Neuronal stem cell (in vitro differentiated cells): ENCODE results near the gene ZNF142. TPM values are rescaled to one million over a fixed set of nuclear protein-coding genes. Genes with fewer than 3 reads are reported as not detected.
A peak's percentile ranks its signal among the peaks of the same experiment; 100 is the strongest.

Experiments used
- DNase-seq: peaks from one replicate; pipeline ENCODE4 v3.0.0-alpha.2; 2013; ENCODE audit warnings: low spot score
- H2AFZ ChIP-seq: one replicate; pipeline ENCODE4 v1.6.1; 2013; ENCODE audit warnings: mild to moderate bottlenecking, low read length, inconsistent platforms
- H2AK5ac ChIP-seq: 2 replicates; pipeline ENCODE4 v1.6.1; 2013; ENCODE audit warnings: low read depth, mild to moderate bottlenecking, inconsistent platforms, low read length, moderate library complexity, mixed read lengths
- H2BK120ac ChIP-seq: 2 replicates; pipeline ENCODE4 v1.6.1; 2013; ENCODE audit warnings: low read depth, mild to moderate bottlenecking, inconsistent platforms, low read length, moderate library complexity, mixed read lengths
- H2BK12ac ChIP-seq: one replicate; pipeline ENCODE4 v1.6.1; 2013; ENCODE audit warnings: low read length, inconsistent platforms
- H2BK15ac ChIP-seq: 2 replicates; pipeline ENCODE4 v1.6.1; 2013; ENCODE audit warnings: mild to moderate bottlenecking, low read length, inconsistent platforms, mixed read lengths
- H2BK5ac ChIP-seq: one replicate; pipeline ENCODE4 v1.6.1; 2013; ENCODE audit warnings: inconsistent platforms, mild to moderate bottlenecking, low read length, moderate library complexity
- H3K14ac ChIP-seq: one replicate; pipeline ENCODE4 v1.6.1; 2013; ENCODE audit warnings: low read length, inconsistent platforms
- H3K18ac ChIP-seq: 2 replicates; pipeline ENCODE4 v1.6.1; 2013; ENCODE audit warnings: low read length, inconsistent platforms
- H3K23ac ChIP-seq: 2 replicates; pipeline ENCODE4 v1.6.1; 2013; ENCODE audit warnings: low read depth, mild to moderate bottlenecking, mixed read lengths, low read length, inconsistent platforms; ENCODE audit not compliant: poor library complexity
- H3K27ac ChIP-seq: replicated peaks from 3 replicates; pipeline ENCODE4 v1.5.1; 2013; ENCODE audit warnings: low read length, inconsistent platforms
- H3K27me3 ChIP-seq, 3 experiments: 2 replicates each; pipeline ENCODE4 v1.6.1; 2013; ENCODE audit warnings: low read length in 3 of 3, mild to moderate bottlenecking in 2 of 3, inconsistent platforms in 1 of 3, low read depth in 1 of 3, mixed read lengths in 1 of 3, moderate library complexity in 1 of 3; ENCODE audit not compliant: control insufficient read depth in 3 of 3, insufficient read depth in 3 of 3
- H3K36me3 ChIP-seq, 2 donors: replicated peaks in 1 of 2; 2 replicates each; pipeline ENCODE4 v1.6.1; 2013; ENCODE audit warnings: low read length in 2 of 2; ENCODE audit not compliant: control insufficient read depth in 2 of 2, insufficient read depth in 2 of 2
- H3K4ac ChIP-seq: 2 replicates; pipeline ENCODE4 v1.6.1; 2013; ENCODE audit warnings: inconsistent platforms, mild to moderate bottlenecking, low read length, moderate library complexity
- H3K4me1 ChIP-seq, 2 donors: 1 replicate in 1 of 2; 2 replicates in 1 of 2; pipeline ENCODE4 v1.6.1; 2013; ENCODE audit warnings: low read length in 2 of 2, low read depth in 1 of 2; ENCODE audit not compliant: control insufficient read depth in 2 of 2, insufficient read depth in 1 of 2
- H3K4me2 ChIP-seq: one replicate; pipeline ENCODE4 v1.6.1; 2013; ENCODE audit warnings: mild to moderate bottlenecking, low read length, inconsistent platforms; ENCODE audit not compliant: insufficient read depth, poor library complexity, severe bottlenecking
- H3K4me3 ChIP-seq, 2 donors: 2 replicates each; pipeline ENCODE4 v1.5.1; 2013; ENCODE audit warnings: low read length in 2 of 2, mild to moderate bottlenecking in 2 of 2, inconsistent platforms in 1 of 2, moderate library complexity in 1 of 2
- H3K79me1 ChIP-seq: one replicate; pipeline ENCODE4 v1.6.1; 2013; ENCODE audit warnings: low read depth, mild to moderate bottlenecking, inconsistent platforms, low read length, moderate library complexity
- H3K9ac ChIP-seq: one replicate; pipeline ENCODE4 v1.6.1; 2013; ENCODE audit warnings: mild to moderate bottlenecking, low read depth, low read length, inconsistent platforms; ENCODE audit not compliant: poor library complexity
- H3K9me3 ChIP-seq, 2 donors: replicated peaks in 1 of 2; 2 replicates each; pipeline versions ENCODE3 to v1.6.1; 2013; ENCODE audit warnings: low read length in 2 of 2, mild to moderate bottlenecking in 2 of 2, inconsistent platforms in 1 of 2, low read depth in 1 of 2, mixed read lengths in 1 of 2, moderate library complexity in 1 of 2; ENCODE audit not compliant: control insufficient read depth in 2 of 2, insufficient read depth in 1 of 2
- H4K8ac ChIP-seq: one replicate; pipeline ENCODE4 v1.6.1; 2013; ENCODE audit warnings: low read depth, mild to moderate bottlenecking, inconsistent platforms, low read length, moderate library complexity
- H4K91ac ChIP-seq: one replicate; pipeline ENCODE4 v1.6.1; 2013; ENCODE audit warnings: low read length, low read depth, mild to moderate bottlenecking, inconsistent platforms; ENCODE audit not compliant: poor library complexity
- WGBS, 2 donors: extraction: QIAGEN DNeasy Blood & Tissue Kit; methylation state at CpG; one replicate each; pipeline ENCODE4 v1.1.7; 2013; ENCODE audit warnings: missing lambda C conversion rate in 2 of 2, mixed read lengths in 1 of 2; ENCODE audit not compliant: insufficient read length in 2 of 2, insufficient replicate concordance in 1 of 2; ENCODE audit errors: extremely low coverage in 2 of 2; 5-methylcytosine and 5-hydroxymethylcytosine counted together
- small RNA-seq: library from polyadenylated mRNA; stranded (forward); fragments of <200 nt; extraction: miRNeasy Mini kit (QIAGEN cat#:217004); gene quantifications from one replicate; pipeline ENCODE3, GENCODE V24; 2013; ENCODE audit not compliant: insufficient read depth

Gene ZNF142

DNA sequence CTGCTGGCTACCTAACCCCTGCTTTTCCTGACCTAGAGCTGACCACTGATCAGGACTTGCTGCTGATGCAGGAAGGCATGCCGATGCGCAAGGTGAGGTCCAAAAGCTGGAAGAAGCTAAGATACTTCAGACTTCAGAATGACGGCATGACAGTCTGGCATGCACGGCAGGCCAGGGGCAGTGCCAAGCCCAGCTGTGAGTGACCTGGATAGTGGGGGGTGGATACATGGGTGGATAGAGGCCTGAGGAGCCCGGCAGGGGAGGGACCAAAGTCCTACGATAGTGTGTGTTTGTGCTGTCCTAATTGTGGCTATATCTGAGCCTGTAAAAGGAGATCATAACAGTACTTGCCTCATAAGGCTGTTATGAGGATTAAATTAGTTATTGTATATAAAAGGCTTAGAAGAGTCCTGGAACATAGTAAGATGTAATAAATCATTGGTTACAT is 43.5 kb downstream of the ZNF142 start:
- no CpG with 5 or more reads among the region's 6 CpGs for WGBS, 2 donors
- Histone ChIP-seq H2BK12ac (no peak overlapping the region), H2BK120ac (no peak overlapping the region), H3K36me3 (no peaks in the 10 kb centered on the region), H2AFZ (no peak overlapping the region), H2AK5ac (no peak overlapping the region), H3K4me2 (no peak overlapping the region), H3K9ac (no peak overlapping the region), H2BK15ac (no peak overlapping the region), H4K91ac (no peak overlapping the region), H3K79me1 (no peaks in the 10 kb centered on the region), H3K27me3 (no peaks in the 10 kb centered on the region), H3K9me3 (no peaks in the 10 kb centered on the region), H3K18ac (peak overlapping the region; percentile 70), H3K4me1 (no peaks in the 10 kb centered on the region), H3K14ac (no peak overlapping the region), H3K27ac (no peak overlapping the region), H3K4ac (no peak overlapping the region), H2BK5ac (no peak overlapping the region), H3K4me3 (no peak overlapping the region), H4K8ac (no peak overlapping the region), H3K23ac (no peak overlapping the region)
- no peak for DNase-seq

DNA sequence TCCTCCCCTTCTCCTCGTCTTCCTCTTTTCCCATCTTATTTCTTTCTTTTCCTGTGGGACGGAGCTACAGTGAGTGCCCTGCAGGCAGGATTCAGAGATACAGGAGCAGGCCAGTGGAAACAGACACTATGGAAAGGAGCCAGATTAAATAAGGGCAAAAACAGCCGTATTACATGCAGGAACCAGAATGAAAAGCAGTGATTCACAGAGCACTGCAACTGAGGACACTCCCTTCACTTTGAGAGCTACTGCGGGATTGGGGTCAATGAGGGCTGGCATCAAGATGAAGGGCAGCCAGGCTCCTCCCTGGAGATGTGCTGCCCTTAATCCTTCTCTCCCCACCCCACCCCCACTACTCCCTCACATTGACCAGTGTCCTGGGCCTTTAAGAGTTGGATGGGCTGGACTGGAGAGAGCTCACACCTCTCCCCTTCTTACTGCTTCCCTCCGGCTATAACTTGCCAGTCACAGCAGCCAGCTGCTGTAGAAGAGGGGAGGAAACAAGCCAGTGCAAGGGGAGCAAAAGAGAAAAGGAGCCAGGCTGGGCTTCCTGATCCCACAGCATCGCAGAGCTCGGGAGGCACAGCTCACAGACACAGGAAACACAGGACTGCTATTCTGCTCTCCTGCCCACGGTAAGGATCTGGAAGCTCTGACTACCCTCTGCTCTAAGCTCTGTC is 51.8 kb downstream of the ZNF142 start, which contains the start of gene PLCD4:
TSS of gene PLCD4 (plus strand) at position 464 of the 680 bp plus-strand sequence. CDS start 7,841 bp downstream, outside the sequence.
- no peak within 1 kb of the TSS for H3K27ac ChIP-seq
- H3K36me3 ChIP-seq = no peaks in the 10 kb centered on the region
- peak within 1 kb of the TSS in 1 of 2 donors; percentile 38 for H3K4me3 ChIP-seq

DNA sequence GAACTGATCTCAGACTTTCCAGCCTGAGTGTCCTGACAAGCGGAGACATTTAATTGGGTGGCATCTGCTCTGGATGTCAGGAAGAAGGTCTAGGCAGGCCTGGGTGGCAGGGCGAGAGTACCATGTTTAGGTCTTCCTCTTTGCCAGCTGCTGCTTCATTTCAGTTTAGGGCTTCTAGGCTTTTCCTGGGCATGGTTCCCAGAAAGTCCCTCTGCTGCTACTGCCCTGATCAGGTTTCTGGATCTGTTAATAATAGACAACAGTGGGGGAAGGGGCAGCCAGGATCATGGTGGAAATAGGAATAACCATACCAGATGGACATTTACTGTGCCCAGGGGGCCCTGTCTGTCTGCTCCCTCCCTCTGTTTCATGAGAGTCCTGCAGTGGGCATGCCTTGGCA is 54.0 kb downstream of the ZNF142 start:
- no peak overlapping the region for H3K14ac ChIP-seq
- no peak overlapping the region for H2BK5ac ChIP-seq
- no peak for DNase-seq
- no peak overlapping the region for H4K91ac ChIP-seq
- H3K79me1 ChIP-seq = no peaks in the 10 kb centered on the region
- H4K8ac ChIP-seq = no peak overlapping the region
- peak overlapping the region; percentile 33 for H2AFZ ChIP-seq
- no peak overlapping the region for H3K23ac ChIP-seq
- H2BK15ac ChIP-seq = no peak overlapping the region
- no peak overlapping the region for H3K4ac ChIP-seq
- no peak overlapping the region for H3K18ac ChIP-seq
- no peak overlapping the region for H3K27ac ChIP-seq
- H2AK5ac ChIP-seq = no peak overlapping the region
- H3K4me2 ChIP-seq = no peak overlapping the region
- no peaks in the 10 kb centered on the region for H3K9me3 ChIP-seq
- H3K4me1 ChIP-seq = peaks cover 0 to 4% of the 10 kb centered on the region in 2 donors
- H2BK12ac ChIP-seq = no peak overlapping the region
- H3K4me3 ChIP-seq = no peak overlapping the region
- no peak overlapping the region for H3K9ac ChIP-seq
- no peaks in the 10 kb centered on the region for H3K27me3 ChIP-seq
- H3K36me3 ChIP-seq = no peaks in the 10 kb centered on the region
- H2BK120ac ChIP-seq = no peak overlapping the region
- no CpG with 5 or more reads among the region's 2 CpGs for WGBS, 2 donors

More for the DNA sequence above, 51.8 kb downstream of the ZNF142 start, which contains the start of gene PLCD4:
- Histone ChIP-seq H3K9ac (no peak within 1 kb of the TSS), H2AFZ (peak within 1 kb of the TSS; percentile 82), H3K23ac (no peak within 1 kb of the TSS), H2AK5ac (no peak within 1 kb of the TSS), H3K27me3 (no peaks in the 10 kb centered on the region), H3K14ac (no peak within 1 kb of the TSS), H4K91ac (no peak within 1 kb of the TSS), H2BK5ac (no peak within 1 kb of the TSS), H2BK15ac (no peak within 1 kb of the TSS), H3K4ac (no peak within 1 kb of the TSS), H3K4me1 (peaks cover 0 to 4% of the 10 kb centered on the region in 2 donors), H2BK120ac (no peak within 1 kb of the TSS), H3K4me2 (no peak within 1 kb of the TSS), H3K79me1 (no peaks in the 10 kb centered on the region), H3K9me3 (no peaks in the 10 kb centered on the region), H2BK12ac (no peak within 1 kb of the TSS), H4K8ac (no peak within 1 kb of the TSS), H3K18ac (no peak within 1 kb of the TSS)
- DNase-seq = peak; percentile 11
- WGBS, 2 donors = no CpG with 5 or more reads among the region's 8 CpGs

Small RNA genes within 50 kb of the gene (small RNA-seq; reads per million reads assigned to genes)
- not detected for gene RNU6-136P
